Peyer's patch (tissue), 4 donors: ENCODE measurements around the gene DHRS9. TPM values are rescaled to one million over a fixed set of nuclear protein-coding genes. Genes with fewer than 3 reads are reported as not detected.

Experiments
- DNase-seq, 3 donors: peaks; one replicate each; pipeline ENCODE4 v3.0.0-alpha.2; 2017 to 2019
- H3K27ac ChIP-seq, 4 donors: fragments of 200-600 bp; sonication (generic); one replicate each; pipeline ENCODE4 v1.5.1; 2016 to 2019
- H3K27me3 ChIP-seq, 2 donors: fragments of 200-600 bp; sonication (generic); one replicate each; pipeline ENCODE4 v1.5.1; 2019
- H3K36me3 ChIP-seq, 3 donors: fragments of 200-600 bp; sonication (generic); one replicate each; pipeline ENCODE4 v1.5.1; 2016 to 2019
- H3K4me1 ChIP-seq, 4 donors: fragments of 200-600 bp; sonication (generic); one replicate each; pipeline ENCODE4 v1.5.1; 2016 to 2019
- H3K4me3 ChIP-seq, 4 donors: fragments of 200-600 bp; sonication (generic); 1 replicate in 3 of 4; 2 replicates in 1 of 4; pipeline ENCODE4 v1.5.1; 2016 to 2019; ENCODE audit warnings: mild to moderate bottlenecking in 1 of 4
- H3K9me3 ChIP-seq, 4 donors: fragments of 200-600 bp; sonication (generic); one replicate each; pipeline ENCODE4 v1.5.1; 2016 to 2019; ENCODE audit warnings: mild to moderate bottlenecking in 1 of 4
- POLR2A ChIP-seq, 2 donors: fragments of 450-650 bp; IDR thresholded peaks; one replicate each; pipeline ENCODE4 v1.5.1; 2017; ENCODE audit warnings: antibody characterized with exemption in 2 of 2, mild to moderate bottlenecking in 2 of 2, moderate library complexity in 2 of 2
- total RNA-seq, 4 donors: library from RNA; depleted of rRNA; stranded (reverse); fragments of >200 nt; gene quantifications; one replicate each; pipeline ENCODE4 v1.1.0, GENCODE V29; 2016
- TF ChIP-seq, protein P1 (sequence below), 6 experiments: fragments of 450-650 bp in 4 of 6; fragments of 200-600 bp in 2 of 6; sonication (generic) in 1 of 6; IDR thresholded peaks; one replicate each; pipeline ENCODE4 v1.5.1; 2017 to 2019; ENCODE audit warnings: antibody characterized with exemption in 6 of 6, mild to moderate bottlenecking in 3 of 6, moderate library complexity in 1 of 6

DHRS9 gene
- total RNA-seq, 4 donors from 2014 or later = 5.7 to 10.2 (median 6.6) TPM

DNA sequence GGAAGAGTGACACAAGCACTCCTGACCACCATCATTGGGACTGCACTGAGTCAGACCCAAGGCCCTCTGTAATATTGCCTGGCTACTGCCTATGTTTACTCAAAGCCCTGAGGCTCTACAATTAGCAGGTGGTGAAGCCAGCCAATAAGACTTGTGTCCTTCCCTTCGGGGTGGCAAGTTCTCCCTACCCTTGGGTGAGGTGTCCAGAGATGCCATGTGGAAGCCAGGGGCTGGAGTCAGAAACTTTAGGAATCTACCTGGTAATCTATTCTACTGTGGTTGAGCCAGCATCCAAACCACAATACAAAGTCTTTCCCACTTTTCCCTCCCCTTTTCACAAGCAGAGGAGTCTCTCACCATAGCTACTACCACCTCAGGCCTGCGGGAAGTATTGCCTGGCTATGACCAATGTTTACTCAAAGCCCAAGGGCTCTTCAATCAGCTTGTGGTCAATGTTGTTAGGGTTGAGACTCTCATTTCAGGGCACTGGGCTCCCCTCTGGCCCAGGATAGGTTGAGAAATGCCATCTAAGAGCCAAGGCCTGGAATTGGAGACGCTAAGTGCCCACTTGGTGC lies 17.6 kb downstream of the DHRS9 start:
- Histone ChIP-seq H3K27ac (no peak overlapping the region), H3K36me3 (no peaks in the 10 kb centered on the region), H3K4me3 (no peak overlapping the region), H3K27me3 (no peaks in the 10 kb centered on the region), H3K4me1 (peaks cover 0 to 6% (median 0%) of the 10 kb centered on the region in 4 donors), H3K9me3 (no peaks in the 10 kb centered on the region)
- TF ChIP-seq, protein P1, sequence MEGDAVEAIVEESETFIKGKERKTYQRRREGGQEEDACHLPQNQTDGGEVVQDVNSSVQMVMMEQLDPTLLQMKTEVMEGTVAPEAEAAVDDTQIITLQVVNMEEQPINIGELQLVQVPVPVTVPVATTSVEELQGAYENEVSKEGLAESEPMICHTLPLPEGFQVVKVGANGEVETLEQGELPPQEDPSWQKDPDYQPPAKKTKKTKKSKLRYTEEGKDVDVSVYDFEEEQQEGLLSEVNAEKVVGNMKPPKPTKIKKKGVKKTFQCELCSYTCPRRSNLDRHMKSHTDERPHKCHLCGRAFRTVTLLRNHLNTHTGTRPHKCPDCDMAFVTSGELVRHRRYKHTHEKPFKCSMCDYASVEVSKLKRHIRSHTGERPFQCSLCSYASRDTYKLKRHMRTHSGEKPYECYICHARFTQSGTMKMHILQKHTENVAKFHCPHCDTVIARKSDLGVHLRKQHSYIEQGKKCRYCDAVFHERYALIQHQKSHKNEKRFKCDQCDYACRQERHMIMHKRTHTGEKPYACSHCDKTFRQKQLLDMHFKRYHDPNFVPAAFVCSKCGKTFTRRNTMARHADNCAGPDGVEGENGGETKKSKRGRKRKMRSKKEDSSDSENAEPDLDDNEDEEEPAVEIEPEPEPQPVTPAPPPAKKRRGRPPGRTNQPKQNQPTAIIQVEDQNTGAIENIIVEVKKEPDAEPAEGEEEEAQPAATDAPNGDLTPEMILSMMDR (IDR thresholded peaks at IDR 0.05) = no peak
- no peak for TF ChIP-seq POLR2A (IDR thresholded peaks at IDR 0.05)
- no peak for DNase-seq

DNA sequence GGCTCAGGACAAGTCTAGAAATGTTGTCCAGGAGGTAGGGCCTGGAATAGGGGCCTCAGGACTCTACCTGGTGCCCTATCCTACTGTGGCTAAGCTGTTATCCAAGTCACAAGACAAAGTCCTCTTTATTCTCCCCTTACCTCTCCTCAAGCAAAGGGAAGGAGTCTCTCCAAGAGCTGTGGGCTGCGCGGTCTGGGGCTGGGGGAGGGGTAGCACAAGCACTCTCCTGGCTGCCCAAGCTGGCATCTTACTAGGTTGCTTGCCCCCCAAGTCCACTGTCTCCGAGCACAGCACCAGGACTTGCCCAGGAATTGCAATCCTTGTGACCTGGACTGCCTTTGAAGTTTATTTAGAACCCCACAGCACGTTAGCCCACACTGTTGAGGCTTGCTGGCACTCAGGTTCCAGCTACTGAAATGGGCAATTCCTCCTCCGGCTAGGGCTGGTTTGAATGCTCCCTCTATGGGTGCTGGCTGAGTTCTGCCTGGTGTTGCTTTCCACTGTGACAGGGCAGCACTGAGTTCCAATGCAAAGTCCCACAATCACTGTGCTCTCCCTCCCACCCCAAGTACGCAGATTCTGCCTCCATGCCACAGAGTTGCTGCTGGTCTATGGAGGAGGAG lies 18.5 kb downstream of the DHRS9 start:
- no peak overlapping the region for H3K4me3 ChIP-seq
- TF ChIP-seq, protein P1 (IDR thresholded peaks at IDR 0.05) = no peak
- no peak for TF ChIP-seq POLR2A (IDR thresholded peaks at IDR 0.05)
- H3K36me3 ChIP-seq = no peaks in the 10 kb centered on the region
- no peak overlapping the region for H3K27ac ChIP-seq
- no peak for DNase-seq
- H3K9me3 ChIP-seq = no peaks in the 10 kb centered on the region
- H3K27me3 ChIP-seq = no peaks in the 10 kb centered on the region
- peaks cover 0 to 10% (median 0%) of the 10 kb centered on the region in 4 donors for H3K4me1 ChIP-seq

DNA sequence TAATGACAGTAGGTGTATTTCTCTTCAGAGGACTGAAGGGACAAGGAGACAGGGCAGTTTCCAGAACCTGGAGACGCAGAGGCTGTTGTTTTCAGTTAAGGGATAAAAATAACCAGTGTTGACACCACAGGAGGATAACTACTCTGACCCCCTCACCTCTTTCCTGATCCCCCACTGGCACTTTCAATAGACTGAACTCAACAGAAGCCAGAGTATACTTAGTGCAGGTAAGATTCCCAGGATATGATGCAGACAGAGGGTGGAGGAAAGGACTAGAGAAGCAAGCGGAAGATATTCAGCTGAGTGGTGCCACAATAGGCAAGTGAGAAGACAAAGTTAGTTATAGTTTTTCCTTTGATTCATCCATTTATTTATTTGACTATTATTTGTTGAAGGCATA lies 19.8 kb downstream of the DHRS9 start:
- H3K36me3 ChIP-seq = no peaks in the 10 kb centered on the region
- no peak overlapping the region for H3K4me3 ChIP-seq
- no peaks in the 10 kb centered on the region for H3K9me3 ChIP-seq
- H3K27ac ChIP-seq = no peak overlapping the region
- peaks cover 0 to 11% (median 0%) of the 10 kb centered on the region in 4 donors for H3K4me1 ChIP-seq
- TF ChIP-seq POLR2A (IDR thresholded peaks at IDR 0.05) = no peak
- TF ChIP-seq, protein P1 (IDR thresholded peaks at IDR 0.05) = no peak
- no peaks in the 10 kb centered on the region for H3K27me3 ChIP-seq
- DNase-seq = no peak

DNA sequence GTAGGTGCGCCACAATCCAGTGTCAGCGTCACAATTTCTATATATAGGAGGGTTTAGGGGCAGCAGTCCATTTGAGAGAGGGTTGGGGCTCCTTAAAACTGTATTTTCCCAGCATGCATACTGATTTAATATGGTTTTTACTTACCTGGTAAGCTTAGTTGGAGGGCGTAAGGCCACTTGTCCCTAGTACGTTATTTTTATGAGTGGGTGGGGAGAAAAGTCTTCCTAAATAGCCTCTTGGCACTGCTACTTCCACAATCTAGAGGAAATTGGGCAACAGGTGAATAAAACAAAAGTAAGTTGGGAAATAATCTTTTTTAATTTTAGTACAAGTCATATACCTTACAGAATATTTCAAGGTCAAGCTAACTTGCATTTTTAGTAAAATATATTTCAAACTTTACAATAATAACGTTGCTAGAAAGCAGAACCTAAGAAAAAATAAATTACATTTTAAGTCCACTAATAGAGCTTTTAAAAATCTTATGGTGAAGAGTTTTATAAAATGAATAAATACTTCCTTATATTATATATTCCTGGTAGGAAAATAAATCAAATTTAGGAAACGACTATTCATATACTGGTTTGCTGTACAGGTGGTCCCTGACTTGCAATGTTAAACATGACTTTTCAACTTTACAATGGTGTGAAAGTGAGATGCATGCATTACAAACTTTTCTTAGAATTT lies 20.9 kb downstream of the DHRS9 start:
- Histone ChIP-seq H3K27ac (no peak overlapping the region), H3K4me1 (peaks cover 0 to 11% (median 0%) of the 10 kb centered on the region in 4 donors), H3K36me3 (no peaks in the 10 kb centered on the region), H3K27me3 (no peaks in the 10 kb centered on the region), H3K4me3 (no peak overlapping the region), H3K9me3 (no peaks in the 10 kb centered on the region)
- TF ChIP-seq, protein P1 (IDR thresholded peaks at IDR 0.05) = no peak
- no peak for TF ChIP-seq POLR2A (IDR thresholded peaks at IDR 0.05)
- no peak for DNase-seq

DNA sequence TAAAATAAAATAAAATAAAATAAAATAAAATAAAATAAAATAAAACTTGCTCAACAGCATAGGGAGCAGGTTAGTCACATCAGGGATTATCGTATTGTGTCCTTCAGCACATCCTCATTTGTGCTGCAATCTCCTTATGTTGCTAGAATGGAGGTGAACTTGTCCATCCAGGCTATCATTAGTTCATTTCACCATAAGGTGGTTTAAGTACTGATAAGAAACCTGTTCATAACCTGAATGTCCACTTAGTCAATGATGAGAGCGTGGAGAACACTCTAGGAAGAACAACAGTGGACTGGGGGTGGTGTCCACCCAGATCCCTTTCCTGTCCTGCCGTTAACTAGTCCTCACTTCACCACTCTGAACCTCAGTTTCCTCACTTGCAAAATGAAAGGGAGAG lies 21.9 kb downstream of the DHRS9 start:
- no peaks in the 10 kb centered on the region for H3K27me3 ChIP-seq
- peaks cover 0 to 11% (median 0%) of the 10 kb centered on the region in 4 donors for H3K4me1 ChIP-seq
- no peaks in the 10 kb centered on the region for H3K36me3 ChIP-seq
- no peaks in the 10 kb centered on the region for H3K9me3 ChIP-seq
- TF ChIP-seq, protein P1 (IDR thresholded peaks at IDR 0.05) = no peak
- no peak for TF ChIP-seq POLR2A (IDR thresholded peaks at IDR 0.05)
- H3K27ac ChIP-seq = peak overlapping the region in 1 of 4 donors; percentile 68
- no peak for DNase-seq
- H3K4me3 ChIP-seq = no peak overlapping the region
